ENCODE data around the gene MPHOSPH9.

DNA sequence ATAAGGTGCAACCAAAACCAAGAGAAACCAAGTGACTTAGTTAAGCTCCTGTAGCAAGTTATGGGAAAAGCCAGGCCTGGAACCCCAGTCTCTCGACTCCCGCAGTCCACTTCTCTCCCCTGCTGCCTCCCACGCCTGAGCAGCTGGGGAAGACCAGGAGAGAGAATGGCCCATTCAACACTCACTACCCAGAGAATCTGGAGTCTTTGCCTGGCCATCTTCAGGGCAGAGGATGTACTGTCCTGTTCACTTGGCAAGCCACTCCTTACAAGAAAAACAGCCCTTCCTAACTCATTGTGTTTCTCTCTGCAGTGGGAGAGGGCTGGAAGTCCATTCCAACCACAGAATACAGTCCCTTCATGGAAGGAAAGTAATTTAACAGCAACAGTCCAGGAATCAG is 83.9 kb downstream of the MPHOSPH9 start:
- TF ChIP-seq, protein P1, sequence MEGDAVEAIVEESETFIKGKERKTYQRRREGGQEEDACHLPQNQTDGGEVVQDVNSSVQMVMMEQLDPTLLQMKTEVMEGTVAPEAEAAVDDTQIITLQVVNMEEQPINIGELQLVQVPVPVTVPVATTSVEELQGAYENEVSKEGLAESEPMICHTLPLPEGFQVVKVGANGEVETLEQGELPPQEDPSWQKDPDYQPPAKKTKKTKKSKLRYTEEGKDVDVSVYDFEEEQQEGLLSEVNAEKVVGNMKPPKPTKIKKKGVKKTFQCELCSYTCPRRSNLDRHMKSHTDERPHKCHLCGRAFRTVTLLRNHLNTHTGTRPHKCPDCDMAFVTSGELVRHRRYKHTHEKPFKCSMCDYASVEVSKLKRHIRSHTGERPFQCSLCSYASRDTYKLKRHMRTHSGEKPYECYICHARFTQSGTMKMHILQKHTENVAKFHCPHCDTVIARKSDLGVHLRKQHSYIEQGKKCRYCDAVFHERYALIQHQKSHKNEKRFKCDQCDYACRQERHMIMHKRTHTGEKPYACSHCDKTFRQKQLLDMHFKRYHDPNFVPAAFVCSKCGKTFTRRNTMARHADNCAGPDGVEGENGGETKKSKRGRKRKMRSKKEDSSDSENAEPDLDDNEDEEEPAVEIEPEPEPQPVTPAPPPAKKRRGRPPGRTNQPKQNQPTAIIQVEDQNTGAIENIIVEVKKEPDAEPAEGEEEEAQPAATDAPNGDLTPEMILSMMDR (IDR thresholded peaks at IDR 0.05), result peak in 2 of 6 experiments; percentile 14 to 26
- peak in 1 of 2 donors; percentile 42 for TF ChIP-seq POLR2A (IDR thresholded peaks at IDR 0.05)
